IMR-90 (cell line): ENCODE data around the gene GPSM1. TPM values are rescaled to one million over a fixed set of nuclear protein-coding genes. Genes with fewer than 3 reads are reported as not detected.

Experiments
- ATAC-seq: fragments of 200-7000 bp; cut with Tn5 transposase; 2 replicates; pipeline ENCODE4 v1.9.1; 2020; ENCODE audit warnings: low read depth, mild to moderate bottlenecking, moderate library complexity
- BruUV-seq: library from RNA; stranded (reverse); fragments of 400-500 nt; replicated peaks from 2 replicates; lab custom pipeline; 2021; lab: Mats Ljungman, UMichigan
- CTCF ChIA-PET: fragments of 300-600 bp; formaldehyde crosslinking; extraction: SDS; loops from one replicate; lab custom pipeline; 2021; ENCODE audit warnings: antibody characterized with exemption; lab: Yijun Ruan, JAX
- POLR2A ChIA-PET: fragments of 300-600 bp; sonication (Branson Sonifier 250); formaldehyde crosslinking; loops from one replicate; lab custom pipeline; 2022; ENCODE audit warnings: antibody characterized with exemption; ENCODE audit not compliant: unreplicated experiment; lab: Charles Lee
- DNase-seq: peaks from one replicate; pipeline ENCODE4 v3.0.0; 2013
- H2AFZ ChIP-seq: replicated peaks from 2 replicates; pipeline ENCODE3; 2013; ENCODE audit warnings: low read length, mild to moderate bottlenecking; ENCODE audit not compliant: poor library complexity
- H2AK5ac ChIP-seq: 2 replicates; pipeline ENCODE4 v1.6.1; 2013; ENCODE audit warnings: low read depth, low read length, inconsistent platforms
- H2AK9ac ChIP-seq: replicated peaks from 2 replicates; pipeline ENCODE3; 2013; ENCODE audit warnings: mild to moderate bottlenecking, low read depth, low read length, moderate library complexity; ENCODE audit not compliant: poor library complexity
- H2BK120ac ChIP-seq: 2 replicates; pipeline ENCODE4 v1.6.1; 2013; ENCODE audit warnings: low read depth, low read length, inconsistent platforms
- H2BK15ac ChIP-seq: 3 replicates; pipeline ENCODE4 v1.6.1; 2013; ENCODE audit warnings: low read depth, low read length, inconsistent platforms
- H2BK20ac ChIP-seq: 2 replicates; pipeline ENCODE4 v1.6.1; 2013; ENCODE audit warnings: low read depth, mild to moderate bottlenecking, inconsistent platforms, low read length, moderate library complexity
- H2BK5ac ChIP-seq: 2 replicates; pipeline ENCODE4 v1.6.1; 2013; ENCODE audit warnings: mild to moderate bottlenecking, low read depth, low read length, inconsistent platforms; ENCODE audit not compliant: poor library complexity, severe bottlenecking
- H3K14ac ChIP-seq: replicated peaks from 2 replicates; pipeline ENCODE4 v1.6.1; 2013; ENCODE audit warnings: low read depth, low read length, inconsistent platforms
- H3K18ac ChIP-seq: 2 replicates; pipeline ENCODE4 v1.6.1; 2013; ENCODE audit warnings: low read depth, low read length, control low read depth
- H3K23ac ChIP-seq: 2 replicates; pipeline ENCODE4 v1.6.1; 2013; ENCODE audit warnings: low read depth, low read length, inconsistent platforms
- H3K27ac ChIP-seq: 2 replicates; pipeline ENCODE4 v1.5.1; 2013; ENCODE audit warnings: mild to moderate bottlenecking, control low read depth, low read length; ENCODE audit not compliant: insufficient read depth
- H3K27me3 ChIP-seq: 2 replicates; pipeline ENCODE4 v1.6.1; 2013; ENCODE audit warnings: low read length; ENCODE audit not compliant: control insufficient read depth, insufficient read depth
- H3K36me3 ChIP-seq: 2 replicates; pipeline ENCODE4 v1.6.1; 2013; ENCODE audit warnings: low read length, mixed read lengths; ENCODE audit not compliant: control insufficient read depth, insufficient read depth
- H3K4ac ChIP-seq: 2 replicates; pipeline ENCODE4 v1.6.1; 2013; ENCODE audit warnings: low read depth, low read length, inconsistent platforms
- H3K4me1 ChIP-seq: 2 replicates; pipeline ENCODE4 v1.6.1; 2013; ENCODE audit warnings: low read length, mixed read lengths; ENCODE audit not compliant: control insufficient read depth, insufficient read depth
- H3K4me2 ChIP-seq: 2 replicates; pipeline ENCODE4 v1.6.1; 2013; ENCODE audit warnings: low read depth, mild to moderate bottlenecking, control low read depth, low read length, moderate library complexity
- H3K4me3 ChIP-seq: 2 replicates; pipeline ENCODE4 v1.5.1; 2013; ENCODE audit warnings: low read depth, mild to moderate bottlenecking, control low read depth, low read length, moderate library complexity; ENCODE audit not compliant: insufficient read depth
- H3K56ac ChIP-seq: 2 replicates; pipeline ENCODE4 v1.6.1; 2013; ENCODE audit warnings: low read length, inconsistent platforms; ENCODE audit not compliant: insufficient read depth; ENCODE audit errors: extremely low read depth
- H3K79me1 ChIP-seq, 2 experiments: 2 replicates each; pipeline ENCODE4 v1.6.1; 2013; ENCODE audit warnings: low read length in 2 of 2, inconsistent platforms in 1 of 2, low read depth in 1 of 2
- H3K9ac ChIP-seq: 2 replicates; pipeline ENCODE4 v1.6.1; 2013; ENCODE audit warnings: low read depth, low read length, control low read depth
- H3K9me1 ChIP-seq: 2 replicates; pipeline ENCODE4 v1.6.1; 2013; ENCODE audit warnings: low read length, inconsistent platforms; ENCODE audit not compliant: insufficient read depth
- H3K9me3 ChIP-seq: 2 replicates; pipeline ENCODE4 v1.6.1; 2013; ENCODE audit warnings: low read length; ENCODE audit not compliant: control insufficient read depth, insufficient read depth
- H4K20me1 ChIP-seq: 2 replicates; pipeline ENCODE4 v1.6.1; 2013; ENCODE audit warnings: low read length, inconsistent platforms; ENCODE audit not compliant: insufficient read depth
- H4K5ac ChIP-seq: 2 replicates; pipeline ENCODE4 v1.6.1; 2013; ENCODE audit warnings: mild to moderate bottlenecking, low read depth, low read length, control low read depth
- H4K8ac ChIP-seq, 2 experiments: 2 replicates each; pipeline ENCODE4 v1.6.1; 2013; ENCODE audit warnings: low read depth in 2 of 2, low read length in 2 of 2, control low read depth in 1 of 2, inconsistent platforms in 1 of 2
- H4K91ac ChIP-seq: 2 replicates; pipeline ENCODE4 v1.6.1; 2013; ENCODE audit warnings: low read depth, low read length, inconsistent platforms; ENCODE audit not compliant: insufficient read depth
- CHD1 ChIP-seq: IDR thresholded peaks from 2 replicates; pipeline ENCODE4 v1.6.1; 2012; ENCODE audit warnings: low read depth, low read length, improper control_type of control experiment
- ELK1 ChIP-seq: fragments of 150-350 bp; IDR thresholded peaks from 2 replicates; pipeline ENCODE4 v1.6.1; 2016; ENCODE audit warnings: low read depth, mild to moderate bottlenecking, low read length, moderate library complexity, borderline replicate concordance
- USF2 ChIP-seq: fragments of 150-350 bp; IDR thresholded peaks from 2 replicates; pipeline ENCODE4 v1.6.1; 2017; ENCODE audit warnings: mild to moderate bottlenecking, antibody characterized with exemption, low read length, low read depth
- WGBS, 2 experiments: methylation state at CpG; one replicate each; pipeline versions ENCODE4 v1.1.5 to v1.1.7; 2013; ENCODE audit warnings: missing lambda C conversion rate in 2 of 2; ENCODE audit not compliant: insufficient read length in 1 of 2; ENCODE audit errors: extremely low coverage in 2 of 2; 5-methylcytosine and 5-hydroxymethylcytosine counted together
- dilution Hi-C: fragments of 300-500 bp; cut with HindIII; formaldehyde crosslinking; loops from one replicate; pipeline ENCODE4 v1.14.3; 2018; ENCODE audit warnings: low sequenced_read_pairs; ENCODE audit not compliant: unreplicated experiment
- in situ Hi-C: fragments of 300-500 bp; cut with MboI; formaldehyde crosslinking; loops from 3 replicates; pipeline ENCODE4 v1.14.3; 2019; ENCODE audit warnings: low sequenced_read_pairs, inconsistent platforms, mixed read lengths
- intact Hi-C: fragments of 100-400 bp; cut with micrococcal nuclease; formaldehyde crosslinking; loops from 2 replicates; pipeline ENCODE4 v1.10.0; 2022
- polyA plus RNA-seq, 3 experiments: library from polyadenylated mRNA; depleted of rRNA; stranded (reverse); fragments of >200 nt; gene quantifications; 2 replicates each; pipeline ENCODE4 v1.2.3, GENCODE V29; 2012; ENCODE audit warnings: low replicate concordance in 1 of 3
- total RNA-seq: library from RNA; depleted of rRNA; stranded (reverse); fragments of >200 nt; gene quantifications from 2 replicates; pipeline ENCODE4 v1.2.3, GENCODE V29; 2012

Gene GPSM1
- total and polyA plus RNA-seq, 2 of the 4 experiments (the other 2 are of a cell fraction) = 28.7 to 71.2 TPM

- no peak overlapping the region for H3K23ac ChIP-seq
- no peak overlapping the region for H2BK15ac ChIP-seq
- H2AK9ac ChIP-seq = no peak overlapping the region
- no peak overlapping the region for H2AK5ac ChIP-seq
- H3K18ac ChIP-seq = no peak overlapping the region
- no peak overlapping the region for H2AFZ ChIP-seq
- no TSS peak for BruUV-seq
- H3K79me1 ChIP-seq = peaks cover 3 to 47% of the 10 kb centered on the region in 2 experiments; a peak in 2 of 4 replicates
- DNase-seq (no peak), ATAC-seq (no peak)
- intact Hi-C loops (no loop called here), dilution Hi-C loops (no loop called here), in situ Hi-C loops (no loop called here)
- POLR2A ChIA-PET = no interaction called here
- WGBS, 2 experiments = 90% methylated on average over 15 of the region's 24 CpGs; no CpG with 5 or more reads in 1 of the 2 experiments
- no peak overlapping the region for H2BK20ac ChIP-seq
- no peak overlapping the region for H4K5ac ChIP-seq
- no peak overlapping the region for H3K9ac ChIP-seq
- H4K91ac ChIP-seq = no peak overlapping the region
- no peak overlapping the region for H3K4me3 ChIP-seq
- TF ChIP-seq CHD1 = no peak
- TF ChIP-seq ELK1 = no peak
- no peak for TF ChIP-seq USF2
- H4K8ac ChIP-seq = no peak overlapping the region
- H3K36me3 ChIP-seq = peaks cover 72% of the 10 kb centered on the region
- H3K27me3 ChIP-seq = no peaks in the 10 kb centered on the region
- H3K14ac ChIP-seq = no peak overlapping the region
- no peak overlapping the region for H3K4ac ChIP-seq
- no peak overlapping the region for H2BK5ac ChIP-seq
- no peak overlapping the region for H2BK120ac ChIP-seq
- no peak overlapping the region for H3K56ac ChIP-seq
- no peaks in the 10 kb centered on the region for H3K9me3 ChIP-seq
- peaks cover 60% of the 10 kb centered on the region for H4K20me1 ChIP-seq
- no peak overlapping the region for H3K27ac ChIP-seq
- H3K4me1 ChIP-seq = peaks cover 20% of the 10 kb centered on the region
- H3K4me2 ChIP-seq = no peak overlapping the region
- CTCF ChIA-PET = no interaction called here
- H3K9me1 ChIP-seq = peaks cover under 1% of the 10 kb centered on the region; the same call in 1 of the 2 replicates
These were observed 22.2 kb downstream of the GPSM1 start for GRCh38 chr9:136349546-136349945.
